COR-L47 (cell line): Measurements from ENCODE around the gene CDYL.

ENCODE experiments used
- DNase-seq: peaks from one replicate; lab custom pipeline; 2025; lab: John Stamatoyannopoulos, UW

Gene CDYL

GRCh38 chr6:4883298-4883697 is 107.1 kb downstream of the CDYL start:
- peak; percentile 86 for DNase-seq

- DNase-seq = peak; percentile 29
These were observed 108.6 kb downstream of the CDYL start for GRCh38 chr6:4884646-4885340.

- DNase-seq = no peak
These were observed 109.2 kb downstream of the CDYL start for GRCh38 chr6:4885341-4885933.

- DNase-seq = no peak
These were observed 112.6 kb downstream of the CDYL start for GRCh38 chr6:4888841-4889240.

- DNase-seq = no peak
These were observed 113.5 kb downstream of the CDYL start for GRCh38 chr6:4889701-4890100.

GRCh38 chr6:4890191-4890590 is 114.0 kb downstream of the CDYL start:
- no peak for DNase-seq

GRCh38 chr6:4890627-4891026 is 114.4 kb downstream of the CDYL start:
- DNase-seq = no peak

- DNase-seq = no peak
These were observed 114.9 kb downstream of the CDYL start for GRCh38 chr6:4891141-4891540.

GRCh38 chr6:4892785-4893485 is 116.7 kb downstream of the CDYL start:
- no peak for DNase-seq

GRCh38 chr6:4894049-4894448 is 117.8 kb downstream of the CDYL start:
- no peak for DNase-seq

- DNase-seq = no peak
These were observed 119.8 kb downstream of the CDYL start for GRCh38 chr6:4895971-4896370.

- no peak for DNase-seq
These were observed 120.2 kb downstream of the CDYL start for GRCh38 chr6:4896401-4896800.

GRCh38 chr6:4899249-4900034 is 123.2 kb downstream of the CDYL start:
- no peak for DNase-seq

GRCh38 chr6:4901386-4902061 is 125.3 kb downstream of the CDYL start:
- DNase-seq = no peak

- no peak for DNase-seq
These were observed 126.2 kb downstream of the CDYL start for GRCh38 chr6:4902363-4902762.

GRCh38 chr6:4903121-4903520 is 126.9 kb downstream of the CDYL start:
- no peak for DNase-seq

- DNase-seq = no peak
These were observed 127.7 kb downstream of the CDYL start for GRCh38 chr6:4903751-4904370.

GRCh38 chr6:4904461-4905025 is 128.3 kb downstream of the CDYL start:
- no peak for DNase-seq

GRCh38 chr6:4905826-4906225 is 129.6 kb downstream of the CDYL start:
- no peak for DNase-seq

- no peak for DNase-seq
These were observed 130.4 kb downstream of the CDYL start for GRCh38 chr6:4906293-4907276.
